Activated CD4-positive, alpha-beta T cell treated with anti-CD3 and anti-CD28 coated beads for 24 hours (primary cell): ENCODE measurements around the gene F5.

ENCODE experiments used
- DNase-seq, 2 donors: peaks; one replicate each; pipeline ENCODE4 v3.0.0-alpha.2; 2020; ENCODE audit warnings: low read depth in 2 of 2

The F5 gene

GRCh38 chr1:169483500-169483966, 102.7 kb downstream of the F5 start:
- DNase-seq, result no peak

GRCh38 chr1:169479363-169480066, 106.8 kb downstream of the F5 start:
- DNase-seq, result no peak

- no peak for DNase-seq
These were observed 108.1 kb downstream of the F5 start for GRCh38 chr1:169478094-169478672.

DNA sequence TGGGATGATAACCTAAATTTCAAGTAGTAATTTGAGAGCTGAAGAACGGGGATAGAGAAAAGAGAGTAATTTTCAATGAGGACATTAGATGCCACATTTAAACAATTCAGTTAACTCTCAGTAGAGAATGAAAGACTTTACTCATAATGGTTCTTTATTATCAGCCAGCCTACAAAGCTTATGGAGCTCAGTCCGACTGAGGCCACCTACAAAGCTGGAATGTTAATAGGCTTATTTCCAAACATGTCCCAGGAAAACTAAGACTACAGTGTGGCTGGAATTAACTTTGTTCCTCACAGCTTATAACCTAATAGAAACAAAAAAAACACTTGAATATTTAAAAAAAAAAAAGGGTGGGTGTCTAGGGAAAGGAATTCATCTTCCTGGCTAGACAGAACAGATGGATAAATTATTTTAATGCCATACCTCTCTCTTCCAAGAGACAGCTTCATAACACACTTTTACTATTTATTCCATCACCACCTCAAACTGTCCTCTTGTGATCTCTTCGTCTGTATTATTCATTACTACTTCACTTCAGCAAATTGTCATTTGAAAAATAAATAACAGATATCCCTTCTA, 110.4 kb downstream of the F5 start:
- no peak for DNase-seq

DNA sequence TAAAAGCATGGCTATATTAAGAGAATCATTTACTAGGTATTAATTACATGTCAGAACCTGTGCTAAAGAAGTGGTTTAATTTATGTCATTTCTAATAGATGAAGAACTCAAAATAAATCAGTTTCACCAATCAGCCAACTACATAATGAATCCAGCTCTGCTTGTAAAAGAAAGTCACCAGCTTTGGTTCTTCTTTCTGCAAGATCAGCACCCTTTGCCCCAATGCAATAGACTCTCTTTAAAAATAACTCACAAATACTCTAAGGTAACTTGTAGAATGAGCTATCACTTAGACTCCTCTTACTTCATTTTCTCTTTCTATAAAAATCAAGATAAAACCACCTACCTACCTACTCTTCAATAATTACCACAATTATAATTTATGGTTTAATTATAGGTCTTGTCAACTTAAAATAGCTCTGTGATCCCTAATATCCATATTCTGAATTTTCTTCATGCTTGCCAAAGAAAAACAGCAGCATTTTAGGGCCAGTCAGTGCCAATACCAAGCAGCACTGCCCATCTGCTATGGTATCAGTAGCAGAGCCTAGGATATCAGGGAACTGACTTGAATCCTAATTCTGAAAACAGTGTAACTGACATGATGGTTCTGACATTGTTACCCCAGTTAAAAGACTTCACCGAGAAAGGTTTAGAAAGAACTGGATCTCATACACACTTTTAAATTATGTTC, 111.8 kb downstream of the F5 start:
- DNase-seq, result no peak

GRCh38 chr1:169473347-169473746, 112.9 kb downstream of the F5 start:
- no peak for DNase-seq

DNA sequence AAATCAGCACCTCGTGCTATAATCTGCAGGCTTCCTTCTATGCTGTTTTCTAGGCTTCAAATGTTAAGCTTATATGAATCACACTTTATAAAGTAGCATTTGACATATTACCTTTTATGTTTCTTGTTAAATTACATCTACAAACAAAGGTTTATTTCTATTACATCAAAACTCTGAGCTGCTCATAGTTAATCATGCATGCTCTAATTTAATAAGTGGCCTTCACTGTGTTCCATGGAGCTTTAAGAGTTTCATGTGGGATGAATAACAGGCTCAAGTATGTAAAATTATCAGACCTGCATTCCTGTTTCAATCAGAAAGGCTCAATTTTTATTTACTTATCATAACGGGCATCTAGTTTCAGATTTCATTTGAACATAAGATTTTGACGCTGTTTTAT, 113.5 kb downstream of the F5 start:
- DNase-seq, result no peak

- DNase-seq, result no peak
These were observed 117.3 kb downstream of the F5 start for GRCh38 chr1:169468982-169469381.

GRCh38 chr1:169466259-169467230, 119.7 kb downstream of the F5 start:
- no peak for DNase-seq

GRCh38 chr1:169465281-169465680, 121.0 kb downstream of the F5 start:
- no peak for DNase-seq
